Germinal center (tissue), 1 donor: ENCODE data around the gene NXF3.
"Not testable (repeated sequence)": the region's sequence is repeated elsewhere in the genome, so short reads cannot be mapped to it uniquely, and the experiment has no call there.

Source experiments
- DNase-seq: peaks from one replicate; pipeline ENCODE4 v3.0.0; 2012; ENCODE audit warnings: mixed read lengths, low spot score

The NXF3 gene

GRCh38 chrX:103033371-103033770, 59.6 kb downstream of the NXF3 start:
- not testable (repeated sequence) for DNase-seq
